Urothelium cell line (cell line): ENCODE results near the gene CD200R1L.

ENCODE experiments used
- DNase-seq: peaks from one replicate; pipeline ENCODE4 v3.0.0; 2011; ENCODE audit warnings: low spot score, mixed read lengths
- FAIRE-seq: peaks from 2 replicates; lab custom pipeline; 2011; peaks lifted over from hg19 to GRCh38; lab: Jason Lieb, UNC

The CD200R1L gene

GRCh38 chr3:112822064-112823055, 24.3 kb downstream of the CD200R1L start:
- FAIRE-seq = no peak
- DNase-seq = no peak

GRCh38 chr3:112818289-112818688, 28.4 kb downstream of the CD200R1L start:
- DNase-seq (no peak), FAIRE-seq (no peak)

GRCh38 chr3:112817797-112818196, 28.9 kb downstream of the CD200R1L start:
- DNase-seq (no peak), FAIRE-seq (no peak)

DNA sequence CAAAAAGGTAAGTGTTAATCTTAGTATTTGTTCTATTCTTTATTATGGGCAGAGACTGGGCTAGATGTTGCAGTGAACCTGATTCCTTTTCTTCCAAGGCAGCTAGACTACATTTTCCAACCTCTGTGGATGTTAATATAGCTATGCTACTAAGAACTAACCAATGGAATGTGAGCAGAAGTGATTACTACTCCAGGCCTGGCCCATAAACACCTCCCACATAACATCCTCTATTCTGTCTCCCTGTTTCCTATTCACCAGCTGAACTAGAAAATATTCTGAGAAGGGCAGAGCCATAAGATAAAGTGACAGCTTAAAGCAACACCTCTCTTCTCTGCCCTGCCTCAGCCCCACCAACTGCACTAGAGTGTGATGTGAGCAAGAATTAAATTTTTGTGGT, 29.4 kb downstream of the CD200R1L start:
- no peak for FAIRE-seq
- DNase-seq = no peak

- no peak for FAIRE-seq
- DNase-seq = no peak
Measured at GRCh38 chr3:112815981-112816380, 30.7 kb downstream of the CD200R1L start.

GRCh38 chr3:112814266-112814665, 32.4 kb downstream of the CD200R1L start:
- DNase-seq = peak; percentile 20
- FAIRE-seq = no peak

- DNase-seq (no peak), FAIRE-seq (no peak)
Measured at GRCh38 chr3:112813723-112814171, 32.9 kb downstream of the CD200R1L start.

- FAIRE-seq (no peak), DNase-seq (no peak)
Measured at GRCh38 chr3:112813016-112813415, 33.6 kb downstream of the CD200R1L start.

GRCh38 chr3:112811917-112812660, 34.6 kb downstream of the CD200R1L start:
- DNase-seq = no peak
- FAIRE-seq = no peak

DNA sequence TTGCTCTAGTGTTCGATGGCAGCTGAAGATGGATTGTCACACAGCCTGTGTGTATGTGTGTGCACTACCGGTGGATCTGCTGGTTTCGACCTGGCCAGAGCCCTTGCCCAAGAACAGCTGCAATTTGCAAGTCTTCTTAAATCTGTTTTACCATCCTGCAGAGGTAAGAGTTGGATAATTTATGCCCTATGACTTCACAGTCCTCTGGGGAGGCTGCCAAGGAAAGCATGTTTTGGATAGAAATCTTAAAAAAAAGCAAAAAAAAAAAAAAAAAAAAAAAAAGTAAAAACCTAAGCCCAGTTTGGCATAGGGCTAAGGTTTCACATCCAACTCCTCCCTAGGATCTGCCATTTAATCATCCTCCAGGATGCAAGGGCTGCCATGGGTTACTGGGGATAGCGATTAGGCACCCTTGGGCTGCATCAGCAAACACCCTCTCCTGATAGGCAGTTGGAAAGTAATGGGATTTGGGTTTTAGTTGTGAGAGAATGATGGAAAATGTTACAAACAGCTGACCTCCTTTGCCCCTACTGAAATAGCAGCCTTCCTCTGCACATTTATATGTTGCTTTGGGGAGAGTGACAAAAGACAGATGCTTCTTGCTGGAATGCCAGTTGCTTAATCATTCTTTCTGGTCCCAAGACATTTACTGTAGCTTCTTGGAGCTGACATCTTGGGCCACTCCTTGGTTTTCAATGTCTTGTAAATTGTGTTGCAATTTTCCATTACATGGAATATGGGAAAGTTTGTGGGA, 35.4 kb downstream of the CD200R1L start:
- FAIRE-seq (no peak), DNase-seq (no peak)

- DNase-seq (no peak), FAIRE-seq (no peak)
Measured at GRCh38 chr3:112810561-112810960, 36.1 kb downstream of the CD200R1L start.

DNA sequence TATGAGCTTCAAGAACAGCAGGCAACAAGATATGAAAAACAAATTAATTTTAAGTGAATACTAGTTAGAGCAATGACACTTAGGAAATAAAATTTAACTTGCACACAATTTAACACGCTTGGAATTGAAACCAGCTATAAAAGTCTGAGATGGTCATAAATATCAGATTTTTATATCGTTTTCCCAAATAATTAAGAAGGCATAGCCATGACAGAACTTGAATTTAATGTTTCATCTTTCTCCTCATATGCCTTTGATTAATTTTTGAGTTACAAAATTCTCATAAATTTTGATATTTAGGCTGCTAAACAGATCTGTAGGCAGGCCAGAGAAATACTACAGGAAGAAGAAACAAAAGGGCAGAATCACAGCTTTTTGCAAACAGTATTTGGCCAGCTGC, 38.5 kb downstream of the CD200R1L start:
- FAIRE-seq = no peak
- DNase-seq = no peak

GRCh38 chr3:112807685-112808084, 39.0 kb downstream of the CD200R1L start:
- DNase-seq (no peak), FAIRE-seq (no peak)

GRCh38 chr3:112806903-112807302, 39.8 kb downstream of the CD200R1L start:
- DNase-seq = no peak
- FAIRE-seq = no peak

- no peak for FAIRE-seq
- DNase-seq = no peak
Measured at GRCh38 chr3:112805126-112805525, 41.5 kb downstream of the CD200R1L start.

DNA sequence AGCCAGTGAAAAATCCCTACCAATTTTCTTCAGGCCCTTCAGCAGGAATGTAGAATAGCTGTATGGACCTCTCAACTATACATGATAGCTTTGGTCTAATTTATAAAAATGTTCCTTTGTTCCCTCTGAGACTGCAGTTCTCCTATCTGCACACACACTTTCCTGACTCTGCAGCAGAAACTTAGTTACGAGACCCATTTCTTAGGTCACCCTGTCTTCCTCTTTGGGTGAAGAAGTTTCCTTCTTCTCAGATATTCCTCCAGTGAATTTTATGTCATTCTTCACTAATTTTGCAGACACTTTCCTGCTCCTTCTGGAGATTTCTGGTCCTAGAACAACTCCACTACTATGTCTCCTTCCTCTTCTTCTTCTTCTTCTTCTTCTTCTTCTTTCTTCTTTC, 42.6 kb downstream of the CD200R1L start:
- FAIRE-seq (no peak), DNase-seq (no peak)

GRCh38 chr3:112803467-112803866, 43.2 kb downstream of the CD200R1L start:
- FAIRE-seq = no peak
- DNase-seq = no peak

- FAIRE-seq = no peak
- DNase-seq = no peak
Measured at GRCh38 chr3:112802338-112802737, 44.3 kb downstream of the CD200R1L start.

DNA sequence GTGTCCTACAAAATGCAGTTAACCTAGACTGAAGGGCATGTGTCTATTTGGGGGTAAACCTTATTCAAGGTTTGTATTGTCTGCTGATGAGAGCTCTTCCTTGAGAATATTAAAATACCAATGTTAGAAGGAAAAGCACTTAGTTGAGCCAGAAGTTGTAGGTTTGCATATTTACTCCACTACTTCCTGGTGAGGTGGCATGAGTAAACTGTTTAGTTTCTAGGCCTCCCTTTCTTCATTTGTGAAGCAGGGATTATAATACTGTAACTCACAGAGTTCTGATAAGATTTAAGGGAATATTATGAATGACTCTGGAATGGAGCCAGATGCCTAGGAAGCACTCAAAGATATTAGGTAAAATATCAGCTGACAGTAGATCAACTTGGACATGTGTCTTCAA, 46.7 kb downstream of the CD200R1L start:
- no peak for DNase-seq
- no peak for FAIRE-seq

GRCh38 chr3:112794622-112795172, 52.0 kb downstream of the CD200R1L start:
- FAIRE-seq (no peak), DNase-seq (no peak)
